Activated T-helper 2 cell treated with anti-CD3 and anti-CD28 coated beads, Interferon-gamma antibody, Interleukin-2, Interleukin-4, amounts not matched to agents 10 μg/mL and 5 μg/mL and 100 μg/mL, durations not matched to agents 14 hours and 24 hours and 36 hours (primary cell): ENCODE measurements around the gene ANKRD12. TPM values are rescaled to one million over a fixed set of nuclear protein-coding genes. Genes with fewer than 3 reads are reported as not detected.
A peak's percentile ranks its signal among the peaks of the same experiment; 100 is the strongest.

Source experiments
- DNase-seq: peaks from one replicate; pipeline ENCODE4 v3.0.0; 2021; ENCODE audit warnings: low spot score
- H3K27ac Mint-ChIP-seq: one replicate; pipeline ENCODE4 v1.8.0; 2021; ENCODE audit warnings: mixed read lengths
- H3K27me3 Mint-ChIP-seq: one replicate; pipeline ENCODE4 v1.8.0; 2021; ENCODE audit warnings: low read depth, mixed read lengths
- H3K36me3 Mint-ChIP-seq: one replicate; pipeline ENCODE4 v1.8.0; 2021; ENCODE audit warnings: low read depth, mixed read lengths
- H3K4me1 Mint-ChIP-seq: one replicate; pipeline ENCODE4 v1.8.0; 2021; ENCODE audit warnings: low read depth, mixed read lengths
- H3K4me3 Mint-ChIP-seq: one replicate; pipeline ENCODE4 v1.8.0; 2021; ENCODE audit warnings: low read depth, mild to moderate bottlenecking, moderate library complexity, mixed read lengths
- H3K9me3 Mint-ChIP-seq: one replicate; pipeline ENCODE4 v1.8.0; 2021; ENCODE audit warnings: mixed read lengths
- intact Hi-C: fragments of 100-400 bp; cut with micrococcal nuclease; formaldehyde crosslinking; loops from one replicate; pipeline ENCODE4 v1.15.1; 2023
- total RNA-seq: library from RNA; stranded (reverse); gene quantifications from 2 replicates; pipeline ENCODE4 v1.2.3, GENCODE V29; 2022

Gene ANKRD12
- total RNA-seq, 1 donor from 2014 or later = 68.7 TPM

DNA sequence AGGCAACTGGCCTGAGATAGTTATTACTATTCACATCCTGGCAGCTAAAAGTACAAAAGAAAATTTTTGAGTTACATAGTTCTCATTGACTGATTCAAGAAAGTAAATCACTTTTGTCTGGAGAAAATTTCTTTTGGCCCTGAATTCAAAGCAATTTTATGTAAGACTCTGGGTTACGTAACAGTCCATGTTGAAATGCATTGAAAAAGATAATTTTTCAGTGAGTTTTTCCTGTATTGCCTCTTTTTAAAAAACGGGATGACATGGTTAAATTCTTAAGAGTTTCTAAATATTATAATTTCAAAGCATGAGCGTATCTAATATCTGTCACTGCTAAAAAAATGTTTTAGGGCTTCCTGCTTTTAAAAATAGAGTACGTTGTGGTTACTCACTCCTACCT, 72.7 kb downstream of the ANKRD12 start:
- no peaks in the 10 kb centered on the region for H3K9me3 Mint-ChIP-seq
- peaks cover 46% of the 10 kb centered on the region for H3K36me3 Mint-ChIP-seq
- H3K27ac Mint-ChIP-seq = peak overlapping the region; percentile 11
- no peak overlapping the region for H3K4me3 Mint-ChIP-seq
- DNase-seq = no peak
- intact Hi-C loops = no loop called here
- peaks cover 10% of the 10 kb centered on the region for H3K4me1 Mint-ChIP-seq
- H3K27me3 Mint-ChIP-seq = no peaks in the 10 kb centered on the region

DNA sequence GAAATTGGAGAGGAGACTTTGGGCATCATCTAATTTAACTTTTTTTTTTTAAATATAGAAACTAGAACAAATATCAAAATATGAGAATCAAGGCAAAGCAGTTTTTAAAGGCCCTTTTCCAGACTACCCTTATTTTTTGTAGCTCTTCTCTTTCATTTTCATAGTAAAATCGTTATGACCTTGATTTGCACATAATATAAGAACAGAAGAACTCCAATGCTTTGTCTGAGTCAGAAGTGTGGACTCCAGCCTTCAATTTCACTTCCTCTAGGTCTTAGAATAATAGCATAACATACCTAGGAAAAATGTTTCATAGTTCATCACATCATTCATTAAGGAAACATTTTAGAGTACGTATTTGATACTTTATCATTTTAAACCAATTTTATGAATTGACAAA, 74.4 kb downstream of the ANKRD12 start:
- peak overlapping the region; percentile 36 for H3K27ac Mint-ChIP-seq

DNA sequence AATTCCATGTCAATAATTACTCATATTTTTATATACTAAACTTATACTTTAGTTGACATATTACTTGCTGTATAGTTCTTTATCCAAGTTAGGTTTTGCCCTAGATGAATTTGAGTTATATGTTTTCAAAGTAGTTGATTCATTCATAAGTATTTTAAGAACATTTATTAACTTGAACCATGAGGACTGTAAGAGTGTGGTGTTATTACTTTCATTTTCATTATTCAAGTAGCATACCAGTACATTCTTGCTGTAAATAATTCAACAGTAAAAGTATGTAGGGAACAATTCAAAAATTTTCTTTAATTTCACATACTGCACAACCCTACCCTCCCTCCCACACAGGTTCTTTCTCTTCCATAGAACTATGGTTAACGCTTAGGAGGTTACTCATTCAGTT, 75.4 kb downstream of the ANKRD12 start:
- H3K9me3 Mint-ChIP-seq = no peaks in the 10 kb centered on the region
- H3K4me3 Mint-ChIP-seq = no peak overlapping the region
- H3K27me3 Mint-ChIP-seq = no peaks in the 10 kb centered on the region
- no peak overlapping the region for H3K27ac Mint-ChIP-seq
- DNase-seq = no peak
- H3K4me1 Mint-ChIP-seq = peaks cover 10% of the 10 kb centered on the region
- H3K36me3 Mint-ChIP-seq = peaks cover 66% of the 10 kb centered on the region
- intact Hi-C loops = no loop called here

More for the DNA sequence above, 74.4 kb downstream of the ANKRD12 start:
- intact Hi-C loops = no loop called here
- Mint-ChIP-seq H3K4me3 (no peak overlapping the region), H3K9me3 (no peaks in the 10 kb centered on the region), H3K36me3 (peaks cover 56% of the 10 kb centered on the region), H3K27me3 (no peaks in the 10 kb centered on the region), H3K4me1 (peaks cover 10% of the 10 kb centered on the region)
- no peak for DNase-seq

DNA sequence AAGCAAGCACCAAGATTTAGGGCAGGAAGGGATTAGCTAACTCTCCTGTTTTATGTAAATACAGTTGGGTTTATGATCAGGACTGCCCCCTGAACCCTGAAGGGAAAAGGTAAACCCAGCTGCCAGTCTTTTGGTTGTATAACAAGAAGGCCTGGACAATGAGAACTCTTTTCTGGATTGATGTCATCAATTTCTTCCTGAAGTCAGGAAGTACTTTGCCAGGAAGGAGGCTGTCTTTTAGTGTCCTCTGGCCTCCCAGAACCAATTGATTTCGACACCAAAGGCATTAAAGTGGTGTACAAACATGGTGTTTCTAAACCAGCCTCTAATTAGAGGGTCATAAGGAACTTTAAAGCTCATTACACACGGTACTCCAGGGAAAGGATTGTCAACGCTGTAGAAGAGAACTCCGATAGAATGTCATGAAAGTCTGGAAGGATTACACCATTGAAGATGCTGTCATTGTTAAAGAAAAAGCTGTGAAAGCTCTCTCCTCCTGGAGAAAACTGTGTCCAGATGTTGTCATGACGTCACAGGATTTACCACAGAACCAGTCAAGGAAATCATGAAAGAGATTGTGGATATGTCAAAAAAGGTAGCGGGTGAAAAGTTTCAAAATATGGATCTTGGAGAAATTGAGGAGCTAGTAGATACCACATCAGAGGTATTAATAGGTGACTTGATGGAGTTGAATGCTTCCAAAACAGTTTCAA, 78.8 kb downstream of the ANKRD12 start:
- peaks cover 82% of the 10 kb centered on the region for H3K36me3 Mint-ChIP-seq
- H3K9me3 Mint-ChIP-seq = no peaks in the 10 kb centered on the region
- peaks cover 10% of the 10 kb centered on the region for H3K4me1 Mint-ChIP-seq

DNA sequence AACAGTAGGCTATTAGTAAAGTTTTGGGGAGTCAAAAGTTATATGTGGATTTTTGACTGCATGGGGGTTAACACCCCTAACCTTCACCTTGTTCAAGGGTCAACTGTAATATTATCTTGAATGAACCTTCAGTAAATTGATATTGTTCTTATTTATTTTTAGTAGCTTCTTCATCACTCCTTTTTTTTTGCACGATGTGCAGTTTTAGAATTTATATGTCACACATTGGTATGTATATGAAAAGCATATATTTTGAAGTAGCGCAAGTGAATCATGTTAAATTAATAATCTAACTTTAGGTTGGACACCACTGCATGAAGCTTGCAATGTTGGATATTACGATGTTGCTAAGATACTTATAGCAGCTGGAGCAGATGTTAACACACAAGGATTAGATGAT, 79.9 kb downstream of the ANKRD12 start:
- peaks cover 84% of the 10 kb centered on the region for H3K36me3 Mint-ChIP-seq
- H3K27ac Mint-ChIP-seq = no peak overlapping the region
- H3K4me1 Mint-ChIP-seq = peaks cover 5% of the 10 kb centered on the region
- intact Hi-C loops = no loop called here
- H3K9me3 Mint-ChIP-seq = no peaks in the 10 kb centered on the region
- no peak for DNase-seq
- H3K4me3 Mint-ChIP-seq = no peak overlapping the region
- H3K27me3 Mint-ChIP-seq = no peaks in the 10 kb centered on the region

More for the DNA sequence above, 78.8 kb downstream of the ANKRD12 start:
- Mint-ChIP-seq H3K27ac (no peak overlapping the region), H3K4me3 (no peak overlapping the region), H3K27me3 (no peaks in the 10 kb centered on the region)
- intact Hi-C loops = no loop called here
- no peak for DNase-seq

DNA sequence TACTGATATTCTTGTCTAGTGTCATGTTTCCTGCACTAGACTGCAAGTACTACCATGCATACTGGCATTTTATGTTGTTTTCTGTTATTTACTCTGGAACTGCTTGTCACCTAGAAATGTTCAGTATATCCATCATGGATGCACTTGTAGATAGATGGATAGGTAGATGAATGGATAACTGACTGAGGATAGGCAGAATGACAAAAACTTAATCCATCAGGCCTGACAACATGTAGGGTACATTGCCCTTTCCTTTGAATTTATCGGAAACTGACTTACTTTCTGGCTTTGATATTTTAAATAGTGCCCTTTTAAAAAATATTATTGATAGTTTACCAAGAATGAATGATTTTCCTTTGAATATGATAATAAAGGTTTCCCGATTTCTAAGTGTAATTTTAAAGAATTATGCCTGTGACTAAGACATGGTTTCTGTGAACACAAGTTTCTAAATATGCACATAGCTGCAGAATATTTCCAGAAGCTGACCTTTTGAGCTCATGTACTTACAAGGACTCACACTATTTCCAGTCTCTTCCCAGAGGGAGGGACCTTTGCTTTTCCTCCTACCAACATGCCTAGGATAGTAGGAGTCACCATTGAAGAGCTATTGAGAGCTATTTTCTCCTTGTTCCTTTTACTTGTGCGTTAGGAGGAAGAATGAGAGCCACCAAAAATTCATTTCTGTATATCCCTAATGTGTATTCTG, 81.3 kb downstream of the ANKRD12 start:
- H3K9me3 Mint-ChIP-seq = no peaks in the 10 kb centered on the region
- H3K4me1 Mint-ChIP-seq = peaks cover 4% of the 10 kb centered on the region
- H3K4me3 Mint-ChIP-seq = no peak overlapping the region
- intact Hi-C loops = no loop called here
- H3K27ac Mint-ChIP-seq = no peak overlapping the region
- DNase-seq = no peak
- peaks cover 82% of the 10 kb centered on the region for H3K36me3 Mint-ChIP-seq
- H3K27me3 Mint-ChIP-seq = no peaks in the 10 kb centered on the region

DNA sequence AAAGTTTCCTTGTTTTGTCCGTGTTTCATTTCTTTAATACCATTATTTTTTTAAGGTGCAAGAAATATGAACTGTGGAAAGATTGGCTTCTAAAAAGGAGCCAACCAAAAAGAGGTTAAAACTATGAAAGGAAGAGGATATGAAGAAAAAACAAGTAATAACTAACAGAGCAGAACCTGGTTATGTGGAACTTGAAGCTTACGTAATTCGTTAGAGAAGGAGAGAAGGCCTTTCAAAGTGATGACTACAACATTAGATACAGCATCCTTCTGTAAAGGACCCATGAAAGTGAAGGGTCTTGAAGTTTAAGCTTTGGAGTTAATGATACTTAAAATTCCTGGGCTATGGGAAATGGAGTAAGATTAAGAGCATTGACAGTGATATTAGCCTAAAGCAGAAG, 84.5 kb downstream of the ANKRD12 start:
- no peaks in the 10 kb centered on the region for H3K27me3 Mint-ChIP-seq
- peaks cover 2% of the 10 kb centered on the region for H3K4me1 Mint-ChIP-seq
- no peaks in the 10 kb centered on the region for H3K9me3 Mint-ChIP-seq
- H3K27ac Mint-ChIP-seq = peak overlapping the region; percentile 3
- intact Hi-C loops = no loop called here
- H3K36me3 Mint-ChIP-seq = peaks cover 78% of the 10 kb centered on the region
- DNase-seq = no peak
- H3K4me3 Mint-ChIP-seq = no peak overlapping the region

DNA sequence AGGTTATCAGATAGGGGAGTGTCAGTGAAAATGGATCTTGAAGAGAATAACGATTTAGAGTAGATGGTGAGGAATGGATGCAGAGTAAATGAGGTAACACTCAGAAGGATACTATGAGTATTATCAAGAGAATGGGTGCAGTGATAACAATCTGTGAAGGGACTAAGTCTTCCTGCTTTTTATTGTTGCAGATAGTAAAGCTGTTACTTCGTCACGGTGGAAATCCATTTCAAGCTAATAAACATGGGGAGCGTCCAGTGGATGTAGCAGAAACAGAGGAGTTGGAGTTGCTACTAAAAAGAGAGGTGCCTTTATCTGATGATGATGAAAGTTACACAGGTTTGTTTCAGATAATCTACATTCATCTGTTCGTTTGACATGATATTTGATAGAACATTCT, 85.1 kb downstream of the ANKRD12 start:
- Mint-ChIP-seq H3K4me3 (no peak overlapping the region), H3K27me3 (no peaks in the 10 kb centered on the region), H3K9me3 (no peaks in the 10 kb centered on the region), H3K36me3 (peaks cover 78% of the 10 kb centered on the region), H3K4me1 (peaks cover 7% of the 10 kb centered on the region), H3K27ac (no peak overlapping the region)
- intact Hi-C loops = no loop called here
- no peak for DNase-seq

DNA sequence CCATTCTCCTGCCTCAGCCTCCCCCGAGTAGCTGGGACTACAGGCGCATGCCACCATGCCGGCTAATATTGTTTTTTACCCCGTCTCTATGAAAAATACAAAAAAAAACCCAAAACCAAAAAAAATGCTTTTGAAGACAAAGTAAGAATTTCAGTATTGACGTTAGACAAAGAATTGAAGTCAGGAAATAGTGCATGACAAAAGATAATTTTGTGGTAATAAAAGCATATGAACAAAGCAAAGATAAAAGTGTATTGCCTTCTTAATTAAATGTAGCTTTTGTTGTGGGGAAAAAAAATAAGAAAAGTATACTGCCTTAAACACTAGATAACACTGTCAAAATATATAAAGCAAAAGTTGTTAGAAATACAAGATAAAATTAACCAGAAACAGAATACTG, 86.8 kb downstream of the ANKRD12 start:
- no peak for DNase-seq
- H3K27ac Mint-ChIP-seq = no peak overlapping the region
- H3K4me1 Mint-ChIP-seq = peaks cover 8% of the 10 kb centered on the region
- no peak overlapping the region for H3K4me3 Mint-ChIP-seq
- no peaks in the 10 kb centered on the region for H3K27me3 Mint-ChIP-seq
- peaks cover 78% of the 10 kb centered on the region for H3K36me3 Mint-ChIP-seq
- intact Hi-C loops = no loop called here
- H3K9me3 Mint-ChIP-seq = no peaks in the 10 kb centered on the region

DNA sequence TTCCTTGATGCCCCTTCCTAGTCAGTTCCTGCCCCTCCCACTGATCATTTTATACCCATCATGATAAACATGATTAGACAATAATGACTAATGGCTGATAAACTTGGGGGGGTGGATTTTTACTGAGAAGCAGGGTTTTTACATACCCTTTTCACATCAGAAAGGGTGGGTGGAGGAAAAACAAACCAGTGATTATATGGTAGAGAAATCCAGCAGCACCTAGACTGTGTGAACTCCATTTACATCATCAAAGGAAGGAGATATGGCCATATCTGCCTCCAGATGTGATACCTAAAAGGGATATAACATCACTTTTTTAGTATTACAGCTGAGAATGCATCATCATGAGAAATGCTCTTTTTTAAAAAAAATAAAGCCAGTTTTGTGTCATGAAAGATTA, 89.9 kb downstream of the ANKRD12 start:
- H3K27ac Mint-ChIP-seq = no peak overlapping the region
- H3K4me3 Mint-ChIP-seq = no peak overlapping the region
- intact Hi-C loops = no loop called here
- peaks cover 80% of the 10 kb centered on the region for H3K36me3 Mint-ChIP-seq
- H3K27me3 Mint-ChIP-seq = no peaks in the 10 kb centered on the region
- peaks cover 17% of the 10 kb centered on the region for H3K4me1 Mint-ChIP-seq
- no peak for DNase-seq
- peaks cover 21% of the 10 kb centered on the region for H3K9me3 Mint-ChIP-seq

DNA sequence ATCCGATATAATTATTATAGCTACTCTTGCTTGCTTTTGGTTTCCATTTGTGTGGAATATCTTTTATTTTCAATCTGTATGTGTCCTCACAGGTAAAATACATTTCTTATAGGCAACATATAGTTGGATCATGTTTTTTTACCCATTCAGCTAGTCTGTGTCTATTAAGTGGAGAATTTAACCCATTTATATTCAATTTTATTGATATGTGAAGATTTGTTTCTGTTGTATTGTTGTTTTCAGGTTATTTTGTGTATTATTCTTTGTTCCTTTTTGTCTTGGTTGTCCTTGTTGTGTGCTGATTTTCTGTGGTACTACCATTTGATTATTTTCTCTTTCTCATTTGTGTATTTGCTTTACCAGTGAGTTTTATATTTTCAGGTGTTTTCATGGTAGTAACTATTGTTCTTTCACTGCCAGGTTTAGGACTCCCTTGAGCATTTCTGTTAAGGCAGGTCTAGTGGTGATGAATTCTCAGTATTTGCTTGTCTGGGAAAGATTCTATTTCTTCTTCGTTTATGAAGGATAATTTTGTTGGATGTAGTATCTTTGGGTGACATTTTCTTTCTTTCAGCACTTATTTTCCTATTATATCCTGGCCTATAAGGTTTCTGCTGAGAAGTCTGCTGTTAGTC, 95.4 kb downstream of the ANKRD12 start:
- no peak overlapping the region for H3K4me3 Mint-ChIP-seq
- H3K27ac Mint-ChIP-seq = no peak overlapping the region
- H3K36me3 Mint-ChIP-seq = peaks cover 89% of the 10 kb centered on the region
- intact Hi-C loops = no loop called here
- no peak for DNase-seq
- peaks cover 8% of the 10 kb centered on the region for H3K4me1 Mint-ChIP-seq
- H3K27me3 Mint-ChIP-seq = no peaks in the 10 kb centered on the region
- peaks cover 39% of the 10 kb centered on the region for H3K9me3 Mint-ChIP-seq

DNA sequence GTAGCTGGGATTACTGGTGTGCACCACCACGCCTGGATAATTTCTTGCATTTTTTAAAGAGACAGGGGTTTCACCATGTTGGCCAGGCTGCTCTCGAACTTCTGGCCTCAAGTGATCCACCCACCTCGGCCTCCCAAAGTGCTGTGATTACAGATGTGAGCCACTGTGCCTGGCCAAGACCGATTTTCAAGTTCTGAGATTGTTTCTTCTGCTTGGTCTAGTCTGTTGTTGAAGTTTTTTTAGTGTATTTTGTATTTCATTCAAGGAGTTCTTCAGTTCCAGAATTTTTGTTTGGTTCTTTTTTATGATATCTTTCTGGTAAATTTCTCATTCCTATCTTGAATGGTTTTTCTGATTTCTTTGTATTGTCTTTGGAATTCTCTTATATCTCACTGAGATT, 96.4 kb downstream of the ANKRD12 start:
- Mint-ChIP-seq H3K4me1 (peaks cover 8% of the 10 kb centered on the region), H3K36me3 (peaks cover 92% of the 10 kb centered on the region), H3K9me3 (peaks cover 39% of the 10 kb centered on the region), H3K27ac (no peak overlapping the region), H3K27me3 (no peaks in the 10 kb centered on the region), H3K4me3 (no peak overlapping the region)
- no peak for DNase-seq
- intact Hi-C loops = no loop called here

DNA sequence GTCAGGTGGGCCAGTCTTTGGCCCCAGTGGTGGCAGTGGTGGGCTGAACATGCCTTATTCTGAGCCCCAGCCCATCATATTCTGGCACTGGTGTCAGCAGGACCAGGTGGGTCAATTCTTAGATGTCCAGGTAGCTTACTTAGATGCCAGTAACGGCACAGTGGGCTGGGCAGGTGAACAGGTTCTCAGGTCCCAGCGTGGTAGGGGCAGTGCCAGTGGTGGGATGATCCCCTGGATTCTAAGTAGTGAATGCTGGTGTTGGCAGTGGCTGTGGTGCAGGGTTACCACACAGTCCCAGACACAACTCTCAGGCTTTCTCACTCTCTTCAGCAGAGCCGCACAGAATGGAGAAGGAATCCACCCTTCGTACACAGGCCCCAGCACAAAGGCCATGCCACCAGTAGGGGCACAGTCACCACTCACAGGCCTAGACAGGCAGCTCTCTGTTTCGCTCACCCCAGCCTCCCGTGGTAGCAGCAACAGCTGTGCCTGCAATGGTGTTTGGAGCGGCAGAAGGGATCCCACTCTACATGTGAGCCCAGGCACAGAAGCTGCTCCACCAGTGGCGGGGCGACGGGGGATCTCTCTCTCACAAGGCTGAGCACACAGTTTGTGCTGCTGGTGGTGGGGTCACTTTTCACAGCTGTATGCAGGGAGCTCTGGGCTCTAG, 97.3 kb downstream of the ANKRD12 start:
- H3K4me3 Mint-ChIP-seq = no peak overlapping the region
- no peaks in the 10 kb centered on the region for H3K27me3 Mint-ChIP-seq
- no peak overlapping the region for H3K27ac Mint-ChIP-seq
- H3K9me3 Mint-ChIP-seq = peaks cover 39% of the 10 kb centered on the region
- peaks cover 8% of the 10 kb centered on the region for H3K4me1 Mint-ChIP-seq
- DNase-seq = no peak
- intact Hi-C loops = no loop called here
- H3K36me3 Mint-ChIP-seq = peaks cover 89% of the 10 kb centered on the region
